RWPE2 (cell line): ENCODE results near the gene GIT1.

Experiments
- ATAC-seq: fragments of 200-7000 bp; cut with Tn5 transposase; 3 replicates; pipeline ENCODE4 v1.9.1; 2021; ENCODE audit warnings: low read depth
- DNase-seq: peaks from one replicate; pipeline ENCODE4 v3.0.0-alpha.2; 2020; ENCODE audit warnings: low spot score
- H3K27ac ChIP-seq: fragments of 450-650 bp; 2 replicates; pipeline ENCODE4 v1.5.1; 2017; ENCODE audit warnings: mild to moderate bottlenecking; ENCODE audit not compliant: poor library complexity, severe bottlenecking
- H3K27me3 ChIP-seq: fragments of 250-450 bp; sonication (Bioruptor Pico); 2 replicates; pipeline ENCODE4 v1.5.1; 2021; ENCODE audit warnings: mild to moderate bottlenecking, moderate library complexity; ENCODE audit not compliant: insufficient read depth, poor library complexity, severe bottlenecking
- H3K36me3 ChIP-seq: fragments of 250-450 bp; sonication (Bioruptor Pico); 2 replicates; pipeline ENCODE4 v1.5.1; 2020; ENCODE audit warnings: low read depth, mild to moderate bottlenecking, moderate library complexity
- H3K4me1 ChIP-seq: fragments of 250-450 bp; sonication (Bioruptor Pico); 2 replicates; pipeline ENCODE4 v1.5.1; 2021; ENCODE audit warnings: mild to moderate bottlenecking, moderate library complexity; ENCODE audit not compliant: insufficient read depth, poor library complexity, severe bottlenecking
- H3K4me3 ChIP-seq: fragments of 250-450 bp; sonication (Bioruptor Pico); 2 replicates; pipeline ENCODE4 v1.5.1; 2021; ENCODE audit warnings: mild to moderate bottlenecking, moderate library complexity; ENCODE audit not compliant: severe bottlenecking
- H3K9me3 ChIP-seq: fragments of 250-450 bp; sonication (Bioruptor Pico); 2 replicates; pipeline ENCODE4 v1.5.1; 2021; ENCODE audit warnings: mild to moderate bottlenecking, moderate library complexity; ENCODE audit not compliant: severe bottlenecking
- TF ChIP-seq, protein P1 (sequence below): fragments of 450-650 bp; IDR thresholded peaks from one replicate; pipeline ENCODE4 v1.5.1; 2017; ENCODE audit warnings: mild to moderate bottlenecking, moderate library complexity; ENCODE audit not compliant: poor library complexity, severe bottlenecking

The GIT1 gene

DNA sequence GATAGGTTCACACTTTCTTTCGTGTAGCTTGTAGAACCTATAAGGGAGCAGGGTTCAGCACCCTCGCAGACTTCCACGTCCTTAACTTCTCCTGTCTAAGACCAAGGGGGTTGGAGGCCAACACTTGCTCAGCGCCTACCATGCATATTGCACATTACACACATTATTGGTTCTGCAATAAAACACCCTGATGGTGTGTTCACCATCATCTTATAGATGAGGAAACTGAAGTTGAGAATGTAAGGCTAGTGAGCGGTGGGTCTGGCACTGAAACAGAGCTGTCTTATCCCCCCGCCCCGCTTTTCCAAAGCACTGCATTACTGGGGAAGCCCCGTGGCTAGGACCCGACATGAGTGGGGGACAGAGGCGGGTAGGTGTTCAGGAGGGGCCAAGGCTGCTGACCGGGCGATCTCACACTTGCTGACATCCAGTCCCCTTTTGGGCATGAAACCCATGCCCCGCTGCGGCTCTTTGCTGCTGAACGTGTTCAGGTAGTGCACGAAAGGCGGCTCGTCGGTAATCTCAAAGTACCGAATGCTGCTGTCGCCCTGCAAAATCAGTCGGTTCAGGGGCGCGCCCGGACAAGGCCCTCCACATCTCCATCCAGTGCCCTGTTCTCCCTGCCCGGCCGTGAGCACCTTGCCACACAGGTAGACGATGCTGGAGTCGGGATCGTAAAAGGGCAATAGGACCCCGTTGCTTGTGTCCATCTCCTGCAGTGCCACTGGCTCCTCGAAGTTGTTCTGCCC lies 27.0 kb upstream of the GIT1 start:
- Histone ChIP-seq H3K4me1 (peaks cover 11% of the 10 kb centered on the region), H3K36me3 (no peaks in the 10 kb centered on the region), H3K9me3 (no peaks in the 10 kb centered on the region), H3K27ac (no peak overlapping the region), H3K4me3 (no peak overlapping the region), H3K27me3 (peaks cover 6% of the 10 kb centered on the region)
- ATAC-seq (no peak), DNase-seq (peak; percentile 52)
- TF ChIP-seq, protein P1, sequence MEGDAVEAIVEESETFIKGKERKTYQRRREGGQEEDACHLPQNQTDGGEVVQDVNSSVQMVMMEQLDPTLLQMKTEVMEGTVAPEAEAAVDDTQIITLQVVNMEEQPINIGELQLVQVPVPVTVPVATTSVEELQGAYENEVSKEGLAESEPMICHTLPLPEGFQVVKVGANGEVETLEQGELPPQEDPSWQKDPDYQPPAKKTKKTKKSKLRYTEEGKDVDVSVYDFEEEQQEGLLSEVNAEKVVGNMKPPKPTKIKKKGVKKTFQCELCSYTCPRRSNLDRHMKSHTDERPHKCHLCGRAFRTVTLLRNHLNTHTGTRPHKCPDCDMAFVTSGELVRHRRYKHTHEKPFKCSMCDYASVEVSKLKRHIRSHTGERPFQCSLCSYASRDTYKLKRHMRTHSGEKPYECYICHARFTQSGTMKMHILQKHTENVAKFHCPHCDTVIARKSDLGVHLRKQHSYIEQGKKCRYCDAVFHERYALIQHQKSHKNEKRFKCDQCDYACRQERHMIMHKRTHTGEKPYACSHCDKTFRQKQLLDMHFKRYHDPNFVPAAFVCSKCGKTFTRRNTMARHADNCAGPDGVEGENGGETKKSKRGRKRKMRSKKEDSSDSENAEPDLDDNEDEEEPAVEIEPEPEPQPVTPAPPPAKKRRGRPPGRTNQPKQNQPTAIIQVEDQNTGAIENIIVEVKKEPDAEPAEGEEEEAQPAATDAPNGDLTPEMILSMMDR = no peak

DNA sequence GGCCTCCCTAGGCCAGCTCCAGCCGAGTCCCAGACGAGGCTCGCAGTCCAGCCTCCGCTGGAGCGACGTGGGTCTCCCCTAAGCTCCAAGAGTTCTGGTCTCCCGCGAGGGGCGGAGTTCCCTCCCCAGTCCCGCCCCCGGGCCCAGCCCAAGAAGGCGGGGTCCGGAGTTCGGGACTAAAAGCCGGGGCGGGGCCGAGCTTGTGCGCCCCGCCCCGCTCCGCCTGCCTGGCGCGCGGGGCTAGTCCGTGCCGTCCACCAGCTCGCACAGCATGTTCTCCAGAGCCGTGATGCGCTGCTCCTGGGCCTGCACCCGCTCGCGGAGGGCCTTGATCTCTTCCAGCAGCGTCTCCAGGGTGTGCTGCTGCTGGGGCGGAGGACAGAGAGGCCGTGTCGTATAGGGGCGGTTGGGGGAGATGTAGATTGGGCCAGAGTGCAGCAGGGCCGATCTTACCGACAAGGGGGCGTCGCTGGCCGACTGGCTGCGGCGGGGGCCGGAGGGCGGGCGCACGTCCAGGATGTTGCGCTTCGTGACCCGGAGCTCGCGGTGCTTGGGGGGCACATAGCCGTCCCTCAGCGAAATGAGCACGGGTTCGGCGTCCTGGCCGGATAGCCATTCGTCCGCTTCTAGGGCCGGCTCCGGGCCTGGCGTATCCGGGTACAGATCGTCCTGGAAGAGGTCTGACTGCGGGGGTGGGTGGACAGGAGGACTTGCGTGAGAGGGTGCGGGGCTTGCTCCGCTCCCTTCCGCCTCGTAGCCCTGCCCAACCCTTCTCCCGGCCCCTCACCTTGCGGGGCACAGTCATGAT lies 26.2 kb upstream of the GIT1 start:
- H3K9me3 ChIP-seq = no peaks in the 10 kb centered on the region
- peaks cover 6% of the 10 kb centered on the region for H3K27me3 ChIP-seq
- TF ChIP-seq, protein P1 = no peak
- peak; percentile 72 for DNase-seq
- no peak overlapping the region for H3K27ac ChIP-seq
- ATAC-seq = peak; percentile 83
- H3K36me3 ChIP-seq = no peaks in the 10 kb centered on the region
- peaks cover 11% of the 10 kb centered on the region for H3K4me1 ChIP-seq
- peak overlapping the region; percentile 16 for H3K4me3 ChIP-seq

DNA sequence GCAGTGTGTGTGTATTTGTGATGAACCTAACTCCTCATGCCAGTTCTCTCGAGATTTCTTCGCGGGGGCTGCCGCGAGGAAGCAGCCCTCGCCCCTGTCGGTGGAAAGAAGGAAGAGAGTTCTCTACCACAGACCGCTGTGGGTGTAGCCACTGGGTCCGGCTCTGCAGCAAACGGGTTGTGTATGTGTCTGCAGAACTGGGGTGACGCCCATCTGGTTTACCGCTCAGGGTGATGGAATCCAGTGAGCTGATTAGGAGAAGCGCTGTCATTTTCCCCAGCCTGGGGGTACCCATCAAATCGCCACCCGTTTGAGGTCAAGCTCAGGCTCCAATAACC lies 25.6 kb upstream of the GIT1 start:
- Histone ChIP-seq H3K27me3 (peaks cover 6% of the 10 kb centered on the region), H3K9me3 (no peaks in the 10 kb centered on the region), H3K27ac (no peak overlapping the region), H3K4me3 (no peak overlapping the region), H3K36me3 (no peaks in the 10 kb centered on the region), H3K4me1 (peaks cover 4% of the 10 kb centered on the region)
- DNase-seq (no peak), ATAC-seq (no peak)
- TF ChIP-seq, protein P1 = no peak

DNA sequence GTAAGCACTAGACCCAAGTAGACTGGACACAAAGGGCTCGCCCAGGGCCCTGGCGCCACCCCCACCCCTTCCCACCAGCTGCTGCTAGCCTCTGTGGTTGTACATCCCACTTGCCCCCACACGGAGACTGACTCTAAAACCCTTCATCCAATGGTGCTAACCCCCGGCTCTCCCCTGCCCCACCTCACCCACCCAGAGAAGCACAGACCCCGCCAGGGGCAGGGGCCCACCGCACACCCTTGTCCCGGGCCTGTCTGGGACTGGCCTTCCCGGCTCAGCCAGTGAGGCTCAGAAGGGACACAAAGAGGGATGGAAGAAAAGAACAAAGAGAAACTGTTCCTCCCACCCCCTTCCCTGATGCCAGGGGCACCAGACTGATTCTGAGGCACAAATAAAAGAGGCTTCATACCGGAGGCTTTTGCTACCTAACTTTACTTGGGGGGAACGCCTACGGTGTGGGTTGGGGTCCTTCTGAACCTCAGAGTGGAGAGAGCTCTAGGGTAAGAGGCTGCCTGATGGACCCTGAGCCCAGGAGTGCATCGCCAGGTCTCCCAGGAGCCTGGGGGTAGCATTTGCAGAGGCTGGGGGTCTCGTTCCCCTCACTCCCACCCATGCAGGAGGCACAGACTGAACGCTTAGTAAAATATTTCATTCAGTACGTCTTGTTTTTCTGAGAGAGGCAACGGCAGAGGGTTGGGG lies 25.1 kb upstream of the GIT1 start:
- Histone ChIP-seq H3K36me3 (no peaks in the 10 kb centered on the region), H3K4me3 (no peak overlapping the region), H3K9me3 (no peaks in the 10 kb centered on the region), H3K4me1 (no peaks in the 10 kb centered on the region), H3K27me3 (peaks cover 6% of the 10 kb centered on the region), H3K27ac (no peak overlapping the region)
- ATAC-seq (no peak), DNase-seq (no peak)
- TF ChIP-seq, protein P1 = no peak
